PC-3 (cell line): ENCODE data around the gene MRGPRX2. TPM values are rescaled to one million over a fixed set of nuclear protein-coding genes. Genes with fewer than 3 reads are reported as not detected.

ENCODE experiments used
- ATAC-seq: fragments of 200-7000 bp; cut with Tn5 transposase; 2 replicates; pipeline ENCODE4 v1.9.1; 2020; ENCODE audit warnings: mild to moderate bottlenecking, moderate library complexity
- BruUV-seq: library from RNA; stranded (reverse); fragments of 400-500 nt; replicated peaks from 2 replicates; lab custom pipeline; 2021; lab: Mats Ljungman, UMichigan
- CTCF ChIA-PET: fragments of 300-600 bp; sonication (Branson Sonifier 250); formaldehyde crosslinking; loops from one replicate; lab custom pipeline; 2022; ENCODE audit warnings: antibody characterized with exemption; lab: Charles Lee
- POLR2A ChIA-PET: fragments of 300-600 bp; sonication (Branson Sonifier 250); formaldehyde crosslinking; loops from one replicate; lab custom pipeline; 2022; ENCODE audit warnings: antibody characterized with exemption; ENCODE audit not compliant: unreplicated experiment; lab: Charles Lee
- DNase-seq: peaks from one replicate; pipeline ENCODE4 v3.0.0-alpha.2; 2015
- H2AFZ ChIP-seq: fragments of 300-600 bp; sonication (generic); 2 replicates; pipeline ENCODE4 v1.6.0; 2016; ENCODE audit warnings: antibody characterized with exemption, low read length
- H3F3A ChIP-seq: fragments of 300-600 bp; sonication (generic); one replicate; pipeline ENCODE4 v1.6.0; 2017; ENCODE audit warnings: antibody characterized with exemption, low read length, control low read depth, mild to moderate bottlenecking; ENCODE audit not compliant: unreplicated experiment
- H3K27ac ChIP-seq: fragments of 300-600 bp; sonication (generic); 2 replicates; pipeline ENCODE4 v1.5.1; 2016; ENCODE audit warnings: mild to moderate bottlenecking, low read length
- H3K27me3 ChIP-seq: fragments of 300-600 bp; sonication (generic); 2 replicates; pipeline ENCODE4 v1.6.1; 2016; ENCODE audit warnings: low read length, mixed read lengths
- H3K36me3 ChIP-seq: fragments of 300-600 bp; sonication (generic); 2 replicates; pipeline ENCODE4 v1.6.1; 2016; ENCODE audit warnings: low read depth, mixed run types, low read length, mixed read lengths
- H3K4me1 ChIP-seq: fragments of 300-600 bp; sonication (generic); 2 replicates; pipeline ENCODE4 v1.5.1; 2016; ENCODE audit warnings: low read length; ENCODE audit not compliant: insufficient read depth
- H3K4me2 ChIP-seq: fragments of 300-600 bp; sonication (generic); 2 replicates; pipeline ENCODE4 v1.6.0; 2016; ENCODE audit warnings: low read length
- H3K4me3 ChIP-seq: fragments of 300-600 bp; sonication (generic); 2 replicates; pipeline ENCODE4 v1.5.1; 2016; ENCODE audit warnings: mild to moderate bottlenecking, low read length, mixed read lengths
- H3K79me2 ChIP-seq: fragments of 300-600 bp; sonication (generic); 2 replicates; pipeline ENCODE4 v1.6.1; 2017; ENCODE audit warnings: low read length, mixed read lengths
- H3K9ac ChIP-seq: fragments of 300-600 bp; sonication (generic); 2 replicates; pipeline ENCODE4 v1.6.0; 2016; ENCODE audit warnings: mild to moderate bottlenecking, low read length
- H3K9me2 ChIP-seq: fragments of 300-600 bp; sonication (generic); replicated peaks from 2 replicates; pipeline ENCODE4 v1.6.1; 2016; ENCODE audit warnings: mixed run types, low read length, mixed read lengths
- H3K9me3 ChIP-seq: fragments of 300-600 bp; sonication (generic); 2 replicates; pipeline ENCODE4 v1.6.1; 2016; ENCODE audit warnings: low read length, mixed read lengths
- H4K20me1 ChIP-seq: fragments of 300-600 bp; sonication (generic); 2 replicates; pipeline ENCODE4 v1.6.1; 2016; ENCODE audit warnings: low read length, mixed read lengths
- EZH2 ChIP-seq: fragments of 300-600 bp; sonication (generic); IDR thresholded peaks from one replicate; pipeline ENCODE4 v1.6.1; 2017; ENCODE audit warnings: antibody characterized with exemption, mild to moderate bottlenecking, low read length; ENCODE audit not compliant: unreplicated experiment
- EZH2phosphoT487 ChIP-seq: fragments of 300-600 bp; sonication (generic); IDR thresholded peaks from 2 replicates; pipeline ENCODE4 v1.6.1; 2018; ENCODE audit warnings: mild to moderate bottlenecking, antibody characterized with exemption, low read length, borderline replicate concordance
- intact Hi-C: fragments of 100-400 bp; cut with micrococcal nuclease; formaldehyde crosslinking; loops from 2 replicates; pipeline ENCODE4 v1.9.0; 2023
- total RNA-seq: library from RNA; depleted of rRNA; stranded (reverse); fragments of >200 nt; gene quantifications from 2 replicates; pipeline ENCODE4 v1.2.3, GENCODE V29; 2014
- TF ChIP-seq, protein P1 (sequence below): fragments of 300-600 bp; sonication (generic); conservative IDR thresholded peaks from 2 replicates; pipeline ENCODE4 v1.5.1; 2017; ENCODE audit warnings: antibody characterized with exemption, low read depth, mild to moderate bottlenecking, low read length

MRGPRX2 gene
- total RNA-seq, 1 experiment from 2014 or later = not detected

DNA sequence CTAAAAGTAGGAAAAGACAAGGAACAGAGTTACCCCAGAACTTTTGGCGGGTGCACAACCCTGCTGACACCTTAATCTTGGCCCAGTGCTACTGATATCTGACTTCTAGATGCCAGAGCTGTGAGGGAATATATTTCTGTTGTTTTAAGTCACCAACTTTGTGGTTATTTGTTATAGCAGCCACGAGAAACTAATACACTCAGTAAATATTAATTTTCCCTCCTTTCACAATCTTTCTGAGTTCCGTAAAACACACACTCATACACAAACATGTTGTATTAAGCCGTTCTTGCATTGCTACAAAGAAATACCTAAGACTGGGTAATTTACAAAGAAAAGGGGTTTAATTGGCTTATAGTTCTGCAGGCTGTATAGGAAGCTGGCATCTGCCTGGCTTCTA, 40.4 kb upstream of the MRGPRX2 start:
- intact Hi-C loops = no loop called here
- H3K79me2 ChIP-seq = no peaks in the 10 kb centered on the region
- TF ChIP-seq EZH2 (no peak), EZH2phosphoT487 (no peak)
- TF ChIP-seq, protein P1, sequence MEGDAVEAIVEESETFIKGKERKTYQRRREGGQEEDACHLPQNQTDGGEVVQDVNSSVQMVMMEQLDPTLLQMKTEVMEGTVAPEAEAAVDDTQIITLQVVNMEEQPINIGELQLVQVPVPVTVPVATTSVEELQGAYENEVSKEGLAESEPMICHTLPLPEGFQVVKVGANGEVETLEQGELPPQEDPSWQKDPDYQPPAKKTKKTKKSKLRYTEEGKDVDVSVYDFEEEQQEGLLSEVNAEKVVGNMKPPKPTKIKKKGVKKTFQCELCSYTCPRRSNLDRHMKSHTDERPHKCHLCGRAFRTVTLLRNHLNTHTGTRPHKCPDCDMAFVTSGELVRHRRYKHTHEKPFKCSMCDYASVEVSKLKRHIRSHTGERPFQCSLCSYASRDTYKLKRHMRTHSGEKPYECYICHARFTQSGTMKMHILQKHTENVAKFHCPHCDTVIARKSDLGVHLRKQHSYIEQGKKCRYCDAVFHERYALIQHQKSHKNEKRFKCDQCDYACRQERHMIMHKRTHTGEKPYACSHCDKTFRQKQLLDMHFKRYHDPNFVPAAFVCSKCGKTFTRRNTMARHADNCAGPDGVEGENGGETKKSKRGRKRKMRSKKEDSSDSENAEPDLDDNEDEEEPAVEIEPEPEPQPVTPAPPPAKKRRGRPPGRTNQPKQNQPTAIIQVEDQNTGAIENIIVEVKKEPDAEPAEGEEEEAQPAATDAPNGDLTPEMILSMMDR = no peak
- no peak overlapping the region for H2AFZ ChIP-seq
- H3K27me3 ChIP-seq = no peaks in the 10 kb centered on the region
- CTCF ChIA-PET = no interaction called here
- no peak overlapping the region for H3K27ac ChIP-seq
- H4K20me1 ChIP-seq = no peaks in the 10 kb centered on the region
- no peak overlapping the region for H3K9ac ChIP-seq
- no peak for DNase-seq
- ATAC-seq = no peak
- no TSS peak for BruUV-seq
- H3K36me3 ChIP-seq = no peaks in the 10 kb centered on the region
- no peak overlapping the region for H3K4me3 ChIP-seq
- H3K4me1 ChIP-seq = peaks cover 26% of the 10 kb centered on the region
- no peak overlapping the region for H3K4me2 ChIP-seq
- H3K9me3 ChIP-seq = no peaks in the 10 kb centered on the region
- H3K9me2 ChIP-seq = no peaks in the 10 kb centered on the region
- H3F3A ChIP-seq = no peaks in the 10 kb centered on the region
- POLR2A ChIA-PET = no interaction called here

DNA sequence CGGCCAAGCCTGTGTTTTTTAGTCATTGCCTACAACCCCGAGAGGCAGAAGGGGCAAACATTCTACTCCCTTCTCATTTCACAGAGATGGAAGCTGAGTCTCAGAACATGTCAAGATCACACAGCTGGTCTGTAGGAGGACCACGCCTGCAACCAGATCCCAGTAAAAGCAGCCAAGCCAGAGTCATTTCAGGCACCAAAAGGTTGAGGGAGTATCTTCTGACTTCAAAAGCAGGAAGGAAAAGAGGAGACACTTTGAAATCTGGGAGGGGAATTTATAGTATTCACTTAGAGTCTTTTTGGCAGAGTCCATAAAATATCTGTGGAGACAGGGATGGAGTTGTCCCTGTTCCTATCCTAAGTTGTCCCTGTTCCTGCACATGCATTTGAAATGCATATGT, 38.6 kb upstream of the MRGPRX2 start:
- no peak overlapping the region for H2AFZ ChIP-seq
- TF ChIP-seq EZH2 (no peak), EZH2phosphoT487 (no peak)
- TF ChIP-seq, protein P1 = no peak
- no peaks in the 10 kb centered on the region for H3F3A ChIP-seq
- DNase-seq = no peak
- H3K27me3 ChIP-seq = no peaks in the 10 kb centered on the region
- no peak overlapping the region for H3K9ac ChIP-seq
- H3K9me3 ChIP-seq = no peaks in the 10 kb centered on the region
- no TSS peak for BruUV-seq
- no peaks in the 10 kb centered on the region for H3K79me2 ChIP-seq
- no peak for ATAC-seq
- no peaks in the 10 kb centered on the region for H3K36me3 ChIP-seq
- H3K27ac ChIP-seq = no peak overlapping the region
- peaks cover 15% of the 10 kb centered on the region for H3K4me1 ChIP-seq
- ChIA-PET CTCF (no interaction called here), POLR2A (no interaction called here)
- intact Hi-C loops = no loop called here
- H4K20me1 ChIP-seq = no peaks in the 10 kb centered on the region
- no peak overlapping the region for H3K4me2 ChIP-seq
- no peak overlapping the region for H3K4me3 ChIP-seq
- H3K9me2 ChIP-seq = no peaks in the 10 kb centered on the region

DNA sequence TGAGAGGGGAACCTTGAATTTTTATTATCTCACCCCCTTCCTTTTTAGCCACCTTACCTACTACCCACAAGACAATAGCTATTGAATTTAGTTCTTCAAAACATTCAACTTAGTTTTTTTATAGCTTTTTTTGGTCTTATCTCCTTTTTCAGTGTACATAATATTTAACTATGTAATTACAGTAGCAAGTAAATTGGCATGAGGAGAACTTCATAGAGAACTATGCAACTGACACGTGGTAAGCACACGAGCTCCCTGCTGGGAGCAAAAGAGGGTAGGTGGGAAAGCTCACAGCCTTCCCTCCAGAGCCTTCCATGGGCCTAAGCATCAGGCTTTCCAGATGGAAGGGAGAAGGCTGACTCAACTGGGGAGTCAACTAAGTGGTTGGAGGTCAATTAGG, 34.3 kb upstream of the MRGPRX2 start:
- no peak for TF ChIP-seq EZH2
- TF ChIP-seq, protein P1 = no peak
- TF ChIP-seq EZH2phosphoT487 = no peak
- Histone ChIP-seq H3K27ac (no peak overlapping the region), H3K9me3 (no peaks in the 10 kb centered on the region), H3K4me3 (no peak overlapping the region), H4K20me1 (no peaks in the 10 kb centered on the region), H3F3A (no peaks in the 10 kb centered on the region), H3K27me3 (no peaks in the 10 kb centered on the region), H3K9ac (no peak overlapping the region), H3K4me2 (no peak overlapping the region), H3K4me1 (peaks cover 18% of the 10 kb centered on the region), H2AFZ (no peak overlapping the region), H3K9me2 (no peaks in the 10 kb centered on the region), H3K79me2 (no peaks in the 10 kb centered on the region), H3K36me3 (no peaks in the 10 kb centered on the region)
- no peak for ATAC-seq
- ChIA-PET POLR2A (no interaction called here), CTCF (no interaction called here)
- DNase-seq = no peak
- BruUV-seq = no TSS peak
- intact Hi-C loops = no loop called here
